ENCODE measurements around the gene ANKRD36.
"Not testable (repeated sequence)": the region's sequence is repeated elsewhere in the genome, so short reads cannot be mapped to it uniquely, and the experiment has no call there.

ANKRD36 gene

GRCh38 chr2:97113050-97113881, at the start of gene ANKRD36:
TSS of gene ANKRD36 (plus strand) at chr2:97113153. CDS start at chr2:97113740, 587 bp downstream.
- not testable (repeated sequence) for FAIRE-seq

- not testable (repeated sequence) for FAIRE-seq
Measured at GRCh38 chr2:97066030-97066429, 46.9 kb upstream of the ANKRD36 start.

GRCh38 chr2:97067279-97068004, 45.5 kb upstream of the ANKRD36 start:
- FAIRE-seq = no peak

GRCh38 chr2:97068074-97068473, 44.9 kb upstream of the ANKRD36 start:
- FAIRE-seq = no peak

GRCh38 chr2:97068722-97069121, 44.2 kb upstream of the ANKRD36 start:
- FAIRE-seq = not testable (repeated sequence)

GRCh38 chr2:97070915-97071314, 42.0 kb upstream of the ANKRD36 start:
- not testable (repeated sequence) for FAIRE-seq

GRCh38 chr2:97077213-97077612, 35.7 kb upstream of the ANKRD36 start:
- not testable (repeated sequence) for FAIRE-seq

- FAIRE-seq = not testable (repeated sequence)
Measured at GRCh38 chr2:97080855-97081254, 32.1 kb upstream of the ANKRD36 start.

- FAIRE-seq = not testable (repeated sequence)
Measured at GRCh38 chr2:97082206-97082605, 30.7 kb upstream of the ANKRD36 start.

GRCh38 chr2:97083516-97083915, 29.4 kb upstream of the ANKRD36 start:
- FAIRE-seq = not testable (repeated sequence)

- FAIRE-seq = not testable (repeated sequence)
Measured at GRCh38 chr2:97085093-97085492, 27.9 kb upstream of the ANKRD36 start.

GRCh38 chr2:97088706-97089105, 24.2 kb upstream of the ANKRD36 start:
- not testable (repeated sequence) for FAIRE-seq

- FAIRE-seq = not testable (repeated sequence)
Measured at GRCh38 chr2:97092946-97093345, 20.0 kb upstream of the ANKRD36 start.

- FAIRE-seq = not testable (repeated sequence)
Measured at GRCh38 chr2:97093983-97094771, 18.8 kb upstream of the ANKRD36 start.

GRCh38 chr2:97094772-97095611, 18.0 kb upstream of the ANKRD36 start, which contains the start of gene FAHD2B:
TSS of gene FAHD2B (minus strand) at chr2:97094882. CDS start at chr2:97091706, 3,176 bp downstream.
- not testable (repeated sequence) for FAIRE-seq

- no peak for FAIRE-seq
Measured at GRCh38 chr2:97095661-97096060, 17.3 kb upstream of the ANKRD36 start.

GRCh38 chr2:97098786-97099372, 14.1 kb upstream of the ANKRD36 start:
- not testable (repeated sequence) for FAIRE-seq

- FAIRE-seq = not testable (repeated sequence)
Measured at GRCh38 chr2:97106878-97107277, 6.1 kb upstream of the ANKRD36 start.

GRCh38 chr2:97111246-97111645, 1.7 kb upstream of the ANKRD36 start:
- FAIRE-seq = not testable (repeated sequence)

- FAIRE-seq = peak; percentile 79
Measured at GRCh38 chr2:97112320-97113049, 468 bp upstream of the ANKRD36 start.

- FAIRE-seq = not testable (repeated sequence)
Measured at GRCh38 chr2:97113882-97114255, 916 bp downstream of the ANKRD36 start.

Data from islet of Langerhans (tissue), 1 donor.